ENCODE measurements around the gene OIP5. TPM values are rescaled to one million over a fixed set of nuclear protein-coding genes. Genes with fewer than 3 reads are reported as not detected.
"Not testable (repeated sequence)": the region's sequence is repeated elsewhere in the genome, so short reads cannot be mapped to it uniquely, and the experiment has no call there.

Gene OIP5
- polyA plus RNA-seq, 5 donors, result 5.3 to 13.9 (median 7.0) TPM

DNA sequence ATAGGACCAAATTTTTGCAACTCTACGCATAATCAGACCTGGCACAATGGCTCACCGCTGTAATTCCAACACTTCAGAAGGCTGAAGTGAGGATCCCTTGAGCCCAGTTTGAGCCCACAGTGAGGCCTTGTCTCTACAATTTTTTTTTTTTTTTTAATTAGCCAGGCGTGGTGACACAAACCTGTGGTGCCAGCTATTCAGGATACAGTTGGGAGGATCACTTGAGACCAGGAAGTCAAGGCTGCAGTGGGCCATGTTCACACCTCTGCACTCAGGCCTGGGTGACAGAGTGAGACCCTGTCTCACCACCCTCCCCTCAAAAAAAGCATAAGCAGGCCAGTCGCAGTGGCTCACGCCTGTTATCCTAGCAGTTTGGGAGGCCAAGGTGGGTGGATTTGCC lies 24.7 kb downstream of the OIP5 start:
- DNase-seq, result no peak

DNA sequence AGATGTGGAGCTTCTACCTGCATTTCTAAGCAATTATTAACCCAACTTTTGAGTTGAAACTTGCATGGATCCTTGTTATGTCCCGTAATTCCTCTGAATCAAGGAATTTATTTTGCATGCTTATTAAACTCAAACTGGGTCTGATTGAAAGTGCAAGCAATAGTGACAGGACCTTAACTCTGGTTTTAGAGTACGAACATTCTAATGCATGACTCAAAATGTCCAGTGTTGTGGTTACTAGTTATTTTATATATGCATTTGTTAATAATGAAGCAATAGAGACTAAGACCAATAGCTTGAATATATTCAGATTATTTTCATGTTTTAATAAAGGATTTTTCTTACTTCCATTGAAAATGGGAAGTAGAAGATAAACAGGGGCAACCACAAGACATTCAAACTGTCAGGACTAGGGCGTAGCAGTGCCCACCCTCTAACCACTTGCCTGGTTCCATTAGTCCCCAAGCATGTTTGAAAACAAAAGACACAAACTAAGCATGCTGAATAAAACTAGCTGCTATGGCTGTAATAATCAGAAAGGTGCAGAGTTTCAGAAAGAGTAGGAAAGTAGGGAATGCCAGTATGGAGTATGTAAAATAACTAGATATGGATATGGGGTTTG lies 28.1 kb downstream of the OIP5 start:
- no peak for DNase-seq

DNA sequence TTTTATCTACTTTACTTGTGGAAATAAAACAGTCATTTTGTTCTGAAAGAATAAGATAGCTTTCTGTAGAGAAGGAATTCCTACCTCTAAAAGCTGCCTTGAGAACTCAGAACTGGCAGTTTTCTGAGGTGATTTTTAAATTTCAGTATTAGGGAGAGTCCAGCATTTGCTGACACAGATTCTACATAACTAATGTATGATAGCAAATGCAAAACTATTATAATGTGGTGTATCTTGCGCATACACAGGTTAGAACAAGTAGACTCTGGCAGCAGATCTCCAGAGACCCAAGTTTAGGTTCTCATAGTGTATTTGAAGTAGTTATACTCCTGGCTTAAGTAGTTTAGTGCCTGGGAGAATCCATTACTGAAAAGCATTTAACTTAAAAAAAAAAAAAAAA lies 30.8 kb downstream of the OIP5 start:
- DNase-seq, result no peak

DNA sequence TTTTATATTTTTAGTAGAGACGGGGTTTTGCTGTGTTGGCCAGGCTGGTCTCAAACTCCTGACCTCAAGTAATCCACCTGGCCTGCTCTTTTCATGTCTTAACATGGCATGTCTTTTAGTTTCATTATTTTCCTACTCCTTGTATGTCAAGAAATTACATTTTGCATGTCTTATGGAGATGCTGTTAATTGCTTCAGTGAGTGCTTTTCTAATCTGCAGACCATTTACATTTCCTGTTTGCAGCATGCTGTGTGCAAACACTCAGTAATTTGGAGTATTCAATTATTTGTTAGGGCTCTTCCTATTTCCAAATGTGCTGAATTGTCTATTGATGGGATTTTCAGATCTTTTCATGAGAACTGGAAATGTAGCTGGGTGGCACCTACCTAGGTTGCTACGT lies 31.3 kb downstream of the OIP5 start:
- not testable (repeated sequence) for DNase-seq

DNA sequence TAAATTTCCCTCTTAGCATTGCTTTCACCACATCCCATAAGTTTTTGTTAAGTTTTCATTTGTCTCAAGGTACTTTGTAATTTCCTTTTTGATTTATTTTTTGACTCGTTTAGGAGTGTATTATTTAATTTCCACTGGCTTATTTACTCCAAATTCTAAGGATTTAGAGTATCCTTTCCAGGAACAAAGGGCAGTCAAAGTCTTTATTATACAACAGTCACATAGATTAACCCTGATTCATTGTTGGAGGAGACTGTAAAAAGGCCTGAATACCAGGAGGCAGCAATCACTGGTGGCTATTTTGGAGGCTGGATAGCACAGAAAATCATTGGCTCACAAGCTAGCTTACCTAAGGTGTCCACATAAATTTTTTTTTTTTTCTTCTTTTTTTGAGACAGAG lies 39.9 kb downstream of the OIP5 start:
- DNase-seq, result no peak

DNA sequence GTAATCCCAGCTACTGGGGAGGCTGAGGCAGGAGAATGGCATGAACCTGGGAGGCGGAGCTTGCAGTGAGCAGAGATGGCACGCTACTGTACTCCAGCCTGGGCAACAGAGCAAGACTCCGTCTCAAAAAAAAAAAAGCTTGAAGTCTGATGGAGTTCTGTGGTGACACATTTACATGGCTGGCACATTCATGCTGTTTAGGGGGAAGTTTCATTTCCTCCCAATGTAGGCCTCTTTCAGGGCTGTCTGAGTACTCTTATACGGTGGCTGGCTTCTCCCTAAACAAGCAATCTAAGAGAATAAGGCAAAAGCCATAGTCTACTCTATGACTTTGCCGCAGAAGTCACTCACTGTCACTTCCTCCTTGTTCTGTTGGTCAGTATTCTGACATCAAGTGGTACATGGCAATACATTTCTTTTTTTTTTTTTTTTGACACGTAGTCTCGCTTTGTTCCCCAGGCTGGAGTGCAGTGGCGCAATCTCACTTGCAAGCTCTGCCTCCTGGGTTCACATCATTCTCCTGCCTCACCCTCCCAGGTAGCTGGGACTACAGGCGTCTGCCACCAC lies 41.2 kb downstream of the OIP5 start:
- DNase-seq, result no peak

DNA sequence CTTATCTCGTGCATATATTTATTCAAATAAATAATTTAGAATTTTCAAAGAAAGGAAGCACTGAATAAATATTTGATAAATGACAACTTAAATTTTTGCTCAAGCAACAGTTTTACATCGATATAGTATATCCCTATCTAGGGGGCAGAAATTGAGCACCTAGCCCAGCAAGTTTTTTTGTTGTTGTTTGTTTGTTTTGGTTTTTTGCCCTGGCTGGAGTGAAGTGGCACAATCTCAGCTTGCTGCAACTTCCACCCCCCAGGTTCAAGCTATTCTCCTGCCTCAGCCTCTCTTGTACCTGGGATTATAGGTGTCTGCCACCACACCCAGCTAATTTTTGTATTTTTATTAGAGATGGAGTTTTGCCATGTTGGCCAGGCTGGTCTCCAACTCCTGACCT lies 42.4 kb downstream of the OIP5 start:
- DNase-seq, result no peak

DNA sequence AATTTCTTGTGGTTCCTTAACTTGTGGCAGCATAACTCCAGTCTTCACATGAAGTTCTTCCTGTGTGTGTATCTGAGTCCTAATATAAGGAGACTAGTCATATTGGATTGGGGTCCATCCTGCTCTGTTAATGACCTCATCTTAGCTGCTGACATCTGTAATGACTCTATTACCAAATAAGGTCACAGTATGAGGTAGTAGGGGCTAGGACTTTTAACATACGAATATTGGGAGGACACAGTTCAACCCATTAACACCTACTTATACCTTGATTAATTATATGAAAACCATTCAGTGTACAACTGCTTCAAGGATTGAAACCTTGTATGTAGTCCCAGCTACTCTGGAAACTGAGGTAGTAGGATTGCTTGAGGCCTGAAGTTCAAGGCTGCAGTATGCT lies 43.9 kb downstream of the OIP5 start:
- DNase-seq, result no peak

DNA sequence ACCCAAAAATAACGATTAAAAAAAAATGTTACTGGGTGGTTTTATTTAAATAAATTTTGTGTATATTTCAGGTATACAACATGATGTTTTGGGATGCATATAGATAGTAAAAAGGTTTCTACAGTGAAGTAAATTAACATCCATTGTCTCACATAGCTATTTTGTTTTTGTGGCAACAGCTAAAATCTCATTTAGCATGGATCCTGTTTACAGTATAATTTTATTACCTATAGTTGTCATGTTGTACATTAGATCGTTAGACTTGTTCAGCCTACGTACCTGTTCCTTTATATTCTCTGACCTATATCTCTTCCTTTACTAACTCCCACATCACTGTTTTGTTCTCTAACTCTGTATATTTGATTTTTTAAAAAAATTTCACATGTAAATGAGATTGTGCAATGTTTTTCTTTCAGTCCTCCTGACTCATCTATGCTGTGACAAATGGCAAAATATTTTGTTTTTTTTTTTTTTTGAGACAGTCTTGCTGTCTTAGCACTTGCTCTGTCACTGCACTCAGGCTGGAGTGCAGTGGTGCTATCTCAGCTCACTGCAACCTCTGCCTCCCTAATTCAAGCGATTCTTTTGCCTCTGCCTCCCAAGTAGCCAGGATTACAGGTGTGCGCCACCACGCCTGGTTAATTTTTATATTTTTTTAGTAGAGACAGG lies 45.6 kb downstream of the OIP5 start:
- no peak for DNase-seq

DNA sequence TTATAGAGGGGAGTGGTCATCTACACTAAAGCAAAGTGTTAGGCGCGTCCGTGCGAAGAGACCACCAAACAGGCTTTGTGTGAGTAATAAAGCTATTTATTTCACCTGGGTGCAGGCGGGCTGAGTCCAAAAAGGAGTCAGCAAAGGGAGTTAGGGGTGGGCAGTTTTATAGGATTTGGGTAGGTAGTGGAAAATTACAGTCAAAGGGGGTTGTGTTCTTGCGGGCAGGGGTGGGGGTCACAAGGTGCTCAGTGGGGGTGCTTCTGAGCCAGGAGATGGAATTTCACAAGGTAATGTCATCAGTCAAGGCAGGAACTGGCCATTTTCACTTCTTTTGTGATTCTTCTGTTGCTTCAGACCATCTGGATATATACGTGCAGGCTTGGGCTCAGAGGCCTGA lies 47.1 kb downstream of the OIP5 start:
- DNase-seq, result no peak

DNA sequence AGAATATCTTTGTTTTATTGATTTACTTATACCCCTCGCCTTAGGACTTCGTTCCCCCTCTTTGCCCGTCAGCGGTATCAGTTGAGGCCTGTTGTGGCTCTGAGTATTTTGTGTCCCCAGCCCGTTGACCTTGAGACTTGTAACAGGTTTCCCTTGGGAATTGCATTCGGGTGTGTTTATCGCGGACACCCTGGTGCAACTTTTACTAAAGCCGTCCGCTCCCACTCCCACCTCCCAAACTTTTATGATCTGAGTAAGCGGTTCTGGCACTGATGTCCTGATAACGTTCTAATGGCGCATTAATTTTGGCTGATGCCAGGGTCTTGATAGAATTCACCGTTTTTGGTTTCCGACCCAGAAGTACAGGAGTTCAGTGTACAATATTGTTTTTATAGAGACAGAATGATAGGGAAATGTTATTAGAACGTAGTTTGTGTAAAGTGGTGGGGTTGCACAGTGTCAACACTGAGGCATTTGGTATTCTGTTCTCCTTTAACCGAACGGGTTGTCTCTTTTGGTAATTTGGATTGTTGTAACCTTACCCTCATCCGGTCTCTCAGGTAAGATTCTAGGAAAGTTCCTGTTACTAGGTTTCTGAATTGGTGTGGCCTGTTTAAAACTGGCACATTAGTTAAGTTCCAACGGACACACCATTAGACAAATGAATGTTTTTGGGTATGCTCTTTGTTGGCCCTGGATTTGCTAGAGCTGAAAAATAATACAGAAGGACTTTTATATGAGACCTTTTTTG lies 47.8 kb downstream of the OIP5 start:
- peak in 1 of 2 donors; percentile 29 for DNase-seq

DNA sequence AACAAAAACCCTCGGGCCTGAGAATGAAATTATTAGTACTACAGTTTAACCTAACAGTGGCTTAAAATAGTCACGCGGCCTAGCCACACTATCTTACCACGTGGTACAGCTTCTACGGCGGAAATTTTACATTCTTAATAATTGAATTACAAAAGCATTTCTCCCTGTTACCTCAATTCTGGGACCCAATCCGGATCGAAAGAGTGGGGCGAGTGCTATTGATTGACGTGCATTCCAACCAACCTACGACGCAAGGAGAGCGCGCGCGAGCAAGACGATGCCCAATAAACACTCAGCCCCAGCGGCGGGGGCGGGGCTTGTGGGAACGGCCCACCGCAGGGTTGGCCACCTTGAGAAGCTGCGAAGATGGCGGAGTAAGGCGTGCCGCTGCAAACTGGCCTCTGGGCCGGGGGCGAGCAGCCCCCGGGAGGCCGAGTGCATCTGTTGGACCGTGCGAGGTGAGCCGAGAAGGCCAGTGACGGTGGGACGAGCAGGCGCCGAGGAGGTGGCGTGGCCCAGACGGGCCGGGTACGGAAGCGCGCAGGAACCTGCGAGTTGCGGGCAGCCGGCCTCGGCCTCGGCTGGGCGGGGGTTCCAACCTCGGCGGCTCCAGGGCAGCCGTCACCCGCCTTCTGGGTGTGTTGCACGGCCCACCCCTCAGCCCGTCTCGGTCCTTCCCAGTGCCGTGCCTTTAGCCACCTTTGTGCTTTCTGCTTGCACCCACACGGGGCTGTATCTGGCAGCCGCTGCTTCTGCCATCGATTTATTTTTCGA lies 48.6 kb downstream of the OIP5 start:
- DNase-seq, result peak; percentile 99

DNA sequence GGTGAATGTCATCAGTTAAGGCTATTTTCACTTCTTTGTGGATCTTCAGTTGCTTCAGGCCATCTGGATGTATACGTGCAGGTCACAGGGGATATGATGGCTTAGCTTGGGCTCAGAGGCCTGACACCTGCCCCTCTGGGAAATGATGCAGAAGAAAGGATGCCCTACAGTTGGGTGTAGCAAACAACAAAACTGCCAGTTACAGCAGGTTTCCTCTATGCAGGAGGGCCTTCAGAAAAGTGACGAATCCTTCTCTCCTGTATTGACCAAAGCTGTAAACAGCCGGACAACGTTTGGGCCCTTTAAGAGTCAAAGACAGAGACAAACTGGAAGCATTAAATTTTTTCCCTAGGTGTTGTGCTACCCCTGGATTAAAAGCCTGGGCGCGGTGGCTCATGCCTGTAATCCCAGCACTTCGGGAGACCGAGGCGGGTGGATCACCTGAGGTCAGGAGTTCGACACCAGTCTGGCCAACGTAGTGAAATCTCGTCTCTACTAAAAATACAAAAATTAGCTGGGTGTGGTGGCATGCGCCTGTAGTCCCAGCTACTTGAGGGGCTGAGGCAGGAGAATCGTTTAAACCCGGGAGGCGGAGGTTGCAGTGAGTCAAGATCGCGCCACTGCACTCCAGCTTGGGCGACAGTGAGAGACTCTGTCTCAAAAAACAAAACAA lies 49.3 kb downstream of the OIP5 start:
- not testable (repeated sequence) for DNase-seq

DNA sequence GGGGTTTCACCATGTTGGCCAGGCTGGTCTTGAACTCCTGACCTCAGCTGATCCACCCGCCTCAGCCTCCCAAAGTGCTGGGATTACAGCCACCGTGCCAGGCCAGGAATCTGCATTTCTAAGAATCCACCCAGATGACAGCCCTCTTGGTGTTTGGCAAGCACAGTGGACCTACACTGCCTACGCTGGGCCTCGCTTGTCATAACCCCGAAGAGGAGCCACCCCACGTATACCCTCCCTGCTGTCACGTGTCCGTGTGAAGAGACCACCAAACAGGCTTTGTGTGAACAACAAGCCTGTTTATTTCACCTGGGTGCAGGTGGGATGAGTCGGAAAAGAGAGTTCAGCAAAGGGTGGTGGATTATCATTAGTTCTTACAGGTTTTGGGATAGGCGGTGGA lies 50.0 kb downstream of the OIP5 start:
- DNase-seq, result not testable (repeated sequence)

DNA sequence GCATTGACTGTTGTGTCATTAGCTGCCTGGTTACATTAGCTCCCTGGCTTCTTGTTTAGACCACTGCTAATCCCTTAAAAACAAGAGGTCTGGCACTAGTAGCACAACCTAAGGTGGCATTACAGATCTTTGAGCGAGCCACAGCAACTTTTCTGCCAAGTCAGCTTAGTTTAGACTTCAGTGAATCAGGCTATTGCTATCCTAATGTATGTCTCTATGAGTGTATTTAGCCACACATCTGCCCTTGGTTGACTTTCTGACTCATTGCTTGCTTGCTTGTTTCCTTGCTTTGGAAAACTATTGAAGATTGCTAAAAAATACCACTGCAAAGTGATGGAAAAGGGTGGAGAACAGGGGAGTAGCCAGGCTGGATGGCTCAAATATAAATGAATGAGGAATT lies 51.2 kb downstream of the OIP5 start:
- DNase-seq, result no peak

DNA sequence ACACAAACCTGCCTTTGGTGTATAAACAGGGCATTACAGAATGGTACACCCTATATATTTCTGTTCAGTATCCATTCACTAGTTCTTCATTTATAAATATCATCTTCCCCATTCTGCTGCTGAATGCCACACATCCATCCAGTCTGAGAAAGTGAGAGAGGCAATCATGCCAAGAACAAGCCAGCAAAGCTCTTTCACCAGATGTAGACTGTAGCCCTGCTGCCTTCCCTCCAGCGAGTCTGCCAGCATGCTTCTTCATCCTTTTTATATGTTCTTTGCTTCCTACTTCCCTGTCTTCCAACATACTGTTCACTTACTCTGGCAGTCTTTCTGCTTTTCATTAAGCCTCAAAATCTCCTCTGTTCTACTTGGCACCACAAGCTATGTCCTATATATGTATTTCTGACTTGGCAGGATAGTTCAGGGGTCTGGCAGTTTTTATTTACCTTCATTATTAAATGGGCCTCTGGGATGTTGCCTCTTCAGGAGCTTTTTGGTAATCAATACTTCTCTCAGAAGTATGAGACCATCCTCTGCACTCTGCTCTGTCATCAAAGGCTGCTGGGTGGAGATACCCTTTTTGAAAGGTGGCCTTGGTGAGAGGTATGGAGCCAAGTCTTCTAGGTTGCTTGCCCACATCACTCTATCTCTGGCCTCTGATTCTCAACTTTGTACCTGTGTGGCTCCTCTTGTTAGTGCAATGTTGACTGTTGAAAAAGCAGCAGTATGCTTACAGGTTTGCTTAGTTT lies 52.7 kb downstream of the OIP5 start:
- DNase-seq, result no peak

DNA sequence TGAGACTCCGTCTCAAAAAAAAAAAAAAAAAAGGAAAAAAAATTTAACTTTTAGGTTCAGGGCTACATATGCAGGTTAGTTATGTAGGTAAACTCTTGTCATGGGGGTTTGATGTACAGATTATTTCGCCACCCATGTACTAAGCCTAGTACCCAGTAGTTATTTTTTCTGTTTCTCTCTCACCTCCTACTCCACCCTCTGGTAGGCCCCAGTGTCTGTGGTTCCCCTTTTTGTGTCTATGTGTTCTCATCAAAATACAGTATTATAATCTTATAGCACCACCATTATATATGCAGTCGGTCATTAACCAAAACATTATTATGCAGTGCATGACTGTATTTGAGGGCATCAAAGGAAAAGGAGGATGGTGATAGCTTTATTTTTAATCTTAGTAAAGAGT lies 54.1 kb downstream of the OIP5 start:
- no peak for DNase-seq

DNA sequence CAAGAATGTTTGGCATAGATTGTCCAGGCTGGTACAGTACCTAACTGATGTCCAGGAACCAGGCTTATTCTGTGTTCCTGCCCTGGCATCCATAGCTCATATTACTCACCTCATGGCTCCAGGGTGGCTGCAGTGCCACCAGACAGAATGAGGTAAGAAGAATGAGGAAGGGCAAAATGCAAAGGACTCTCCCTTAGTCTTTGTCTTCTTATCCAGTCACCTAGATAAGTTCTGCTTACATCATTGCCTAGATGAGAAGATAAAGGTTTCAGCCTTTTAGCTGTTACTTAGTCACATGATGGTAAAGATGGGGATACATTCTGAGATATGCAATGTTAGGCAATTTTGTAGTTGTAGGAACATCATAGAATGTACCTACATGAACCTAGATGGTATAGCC lies 55.6 kb downstream of the OIP5 start:
- no peak for DNase-seq

DNA sequence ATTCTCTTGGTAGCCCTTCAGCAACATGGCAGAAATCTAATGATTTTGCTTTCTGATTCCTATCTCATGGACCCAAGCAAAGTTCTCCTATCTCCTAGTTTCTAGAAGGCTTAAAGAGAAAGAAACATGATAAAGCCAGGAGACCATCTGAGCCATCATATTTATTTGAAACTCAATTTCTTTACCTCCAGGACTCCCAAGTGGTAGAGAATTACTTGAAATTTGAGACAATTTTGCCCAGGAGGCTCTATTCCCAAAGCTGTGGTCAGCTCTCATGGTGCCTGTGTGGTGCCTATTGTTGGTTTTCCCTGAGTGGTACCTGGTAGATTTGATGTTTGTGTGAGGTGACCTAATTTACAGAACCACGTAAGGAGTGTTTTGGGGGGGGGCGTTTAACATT lies 62.5 kb downstream of the OIP5 start:
- no peak for DNase-seq

DNA sequence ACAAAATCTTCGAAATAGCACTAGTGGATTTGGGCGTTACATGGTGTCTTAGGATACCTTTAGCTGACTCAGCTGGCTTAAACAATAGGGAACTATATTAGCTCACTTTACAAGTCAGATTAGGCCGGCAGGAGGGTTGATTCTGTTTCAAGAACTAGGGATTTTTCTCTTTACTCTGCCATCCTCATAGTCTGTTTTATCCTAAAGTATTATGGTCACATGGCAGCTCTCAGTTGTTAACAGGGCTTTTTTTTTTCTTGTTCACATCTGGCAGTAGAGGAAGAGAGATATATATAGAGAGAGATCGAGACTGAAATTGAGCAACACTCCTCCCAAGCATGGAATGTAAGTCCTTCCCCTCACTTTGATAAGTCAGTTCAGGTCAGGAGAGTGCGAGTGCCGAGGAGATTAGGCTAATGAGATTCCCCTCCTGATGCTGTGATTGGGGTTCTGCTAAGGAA lies 68.5 kb downstream of the OIP5 start:
- no peak for DNase-seq

DNA sequence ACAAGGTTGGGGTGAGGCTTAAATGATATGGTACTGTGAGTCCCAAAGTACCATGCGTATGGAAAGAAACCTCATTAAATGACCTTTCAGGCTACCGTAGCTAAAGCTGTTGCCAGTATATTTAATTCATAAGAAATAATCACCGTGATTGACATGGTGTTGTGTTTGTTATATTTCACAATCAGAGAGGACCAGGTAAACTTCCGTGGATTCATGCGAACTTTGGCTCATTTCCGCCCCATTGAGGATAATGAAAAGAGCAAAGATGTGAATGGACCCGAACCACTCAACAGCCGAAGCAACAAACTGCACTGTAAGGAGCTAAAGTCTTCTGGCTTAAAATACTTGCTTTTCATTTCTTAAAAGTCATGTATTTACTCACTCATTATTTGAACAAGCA lies 69.8 kb downstream of the OIP5 start:
- DNase-seq, result no peak
